ENCODE data around the gene CBLL1. TPM values are rescaled to one million over a fixed set of nuclear protein-coding genes. Genes with fewer than 3 reads are reported as not detected.

Gene CBLL1
- total RNA-seq, 1 donor from 2014 or later: 23.5 TPM

Other genes starting within 250 kb of the CBLL1 start
- 34.6 TPM for gene COG5, start 180.2 kb upstream of the CBLL1 start, total RNA-seq
- gene DUS4L, start 180.2 kb upstream of the CBLL1 start, total RNA-seq: 6.6 TPM
- gene BCAP29, start 163.9 kb upstream of the CBLL1 start, total RNA-seq: 39.2 TPM
- gene SLC26A4, start 83.3 kb upstream of the CBLL1 start, total RNA-seq: 0.52 TPM
- gene SLC26A3, start 59.1 kb downstream of the CBLL1 start, total RNA-seq: 856 TPM
- gene DLD, start 147.0 kb downstream of the CBLL1 start, total RNA-seq: 69.0 TPM